GM23338 (cell line): ENCODE data around the gene CLCN6.

Experiments
- CREB1 ChIP-seq: fragments of 250-450 bp; sonication (Bioruptor Pico); IDR thresholded peaks from 2 replicates; pipeline ENCODE4 v1.5.0; 2020; ENCODE audit warnings: low read depth, mild to moderate bottlenecking, moderate library complexity
- EZH2 ChIP-seq: fragments of 200-600 bp; sonication (generic); IDR thresholded peaks from one replicate; pipeline ENCODE4 v1.8.0; 2017; ENCODE audit warnings: antibody characterized with exemption, mild to moderate bottlenecking, low read depth; ENCODE audit not compliant: unreplicated experiment
- POLR2AphosphoS5 ChIP-seq: IDR thresholded peaks from 2 replicates; pipeline ENCODE4 v1.6.1; 2016; ENCODE audit warnings: antibody characterized with exemption, low read depth
- TF ChIP-seq, protein P1 (sequence below), 2 experiments: fragments of 200-600 bp in 1 of 2; sonication (generic) in 1 of 2; conservative IDR thresholded peaks; 2 replicates each; pipeline versions ENCODE4 v1.5.1 to v1.6.1; 2016 to 2017; ENCODE audit warnings: antibody characterized with exemption in 2 of 2, low read depth in 2 of 2, mild to moderate bottlenecking in 2 of 2, moderate library complexity in 1 of 2
- TF ChIP-seq, protein P2 (sequence below): IDR thresholded peaks from 2 replicates; pipeline ENCODE4 v1.6.1; 2016; ENCODE audit warnings: antibody characterized with exemption
- TF ChIP-seq, protein P3 (sequence below): fragments of 250-450 bp; sonication (Bioruptor Pico); IDR thresholded peaks from 2 replicates; pipeline ENCODE4 v1.5.0; 2020; ENCODE audit warnings: mild to moderate bottlenecking, moderate library complexity

DNA sequence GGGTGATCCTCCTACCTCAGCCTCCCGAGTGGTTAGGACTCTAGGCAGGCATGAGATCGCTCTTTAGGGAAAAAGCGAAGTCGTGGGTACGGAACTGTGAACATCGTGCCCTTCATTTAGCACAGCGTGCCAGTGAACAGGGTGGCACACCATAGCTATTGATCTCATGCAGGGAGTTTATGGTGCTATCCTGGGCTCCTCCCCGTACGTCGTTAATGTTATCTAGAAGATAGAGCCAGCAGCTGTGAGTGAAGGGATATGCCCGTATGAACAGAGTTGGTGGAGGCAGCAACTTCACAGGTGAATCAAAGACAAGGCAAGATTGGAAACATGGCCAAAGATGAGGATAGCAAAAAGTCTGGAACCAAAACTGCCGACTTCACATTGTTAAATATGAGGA is 11.2 kb downstream of the CLCN6 start:
- TF ChIP-seq POLR2AphosphoS5 = no peak
- TF ChIP-seq, protein P1, sequence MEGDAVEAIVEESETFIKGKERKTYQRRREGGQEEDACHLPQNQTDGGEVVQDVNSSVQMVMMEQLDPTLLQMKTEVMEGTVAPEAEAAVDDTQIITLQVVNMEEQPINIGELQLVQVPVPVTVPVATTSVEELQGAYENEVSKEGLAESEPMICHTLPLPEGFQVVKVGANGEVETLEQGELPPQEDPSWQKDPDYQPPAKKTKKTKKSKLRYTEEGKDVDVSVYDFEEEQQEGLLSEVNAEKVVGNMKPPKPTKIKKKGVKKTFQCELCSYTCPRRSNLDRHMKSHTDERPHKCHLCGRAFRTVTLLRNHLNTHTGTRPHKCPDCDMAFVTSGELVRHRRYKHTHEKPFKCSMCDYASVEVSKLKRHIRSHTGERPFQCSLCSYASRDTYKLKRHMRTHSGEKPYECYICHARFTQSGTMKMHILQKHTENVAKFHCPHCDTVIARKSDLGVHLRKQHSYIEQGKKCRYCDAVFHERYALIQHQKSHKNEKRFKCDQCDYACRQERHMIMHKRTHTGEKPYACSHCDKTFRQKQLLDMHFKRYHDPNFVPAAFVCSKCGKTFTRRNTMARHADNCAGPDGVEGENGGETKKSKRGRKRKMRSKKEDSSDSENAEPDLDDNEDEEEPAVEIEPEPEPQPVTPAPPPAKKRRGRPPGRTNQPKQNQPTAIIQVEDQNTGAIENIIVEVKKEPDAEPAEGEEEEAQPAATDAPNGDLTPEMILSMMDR (conservative IDR thresholded peaks at IDR 0.05; ENCODE audit: low read depth in 2 of 2) = no peak
- TF ChIP-seq CREB1 = no peak
- no peak for TF ChIP-seq EZH2
- TF ChIP-seq, protein P2, sequence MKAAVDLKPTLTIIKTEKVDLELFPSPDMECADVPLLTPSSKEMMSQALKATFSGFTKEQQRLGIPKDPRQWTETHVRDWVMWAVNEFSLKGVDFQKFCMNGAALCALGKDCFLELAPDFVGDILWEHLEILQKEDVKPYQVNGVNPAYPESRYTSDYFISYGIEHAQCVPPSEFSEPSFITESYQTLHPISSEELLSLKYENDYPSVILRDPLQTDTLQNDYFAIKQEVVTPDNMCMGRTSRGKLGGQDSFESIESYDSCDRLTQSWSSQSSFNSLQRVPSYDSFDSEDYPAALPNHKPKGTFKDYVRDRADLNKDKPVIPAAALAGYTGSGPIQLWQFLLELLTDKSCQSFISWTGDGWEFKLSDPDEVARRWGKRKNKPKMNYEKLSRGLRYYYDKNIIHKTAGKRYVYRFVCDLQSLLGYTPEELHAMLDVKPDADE = no peak
- TF ChIP-seq, protein P3, sequence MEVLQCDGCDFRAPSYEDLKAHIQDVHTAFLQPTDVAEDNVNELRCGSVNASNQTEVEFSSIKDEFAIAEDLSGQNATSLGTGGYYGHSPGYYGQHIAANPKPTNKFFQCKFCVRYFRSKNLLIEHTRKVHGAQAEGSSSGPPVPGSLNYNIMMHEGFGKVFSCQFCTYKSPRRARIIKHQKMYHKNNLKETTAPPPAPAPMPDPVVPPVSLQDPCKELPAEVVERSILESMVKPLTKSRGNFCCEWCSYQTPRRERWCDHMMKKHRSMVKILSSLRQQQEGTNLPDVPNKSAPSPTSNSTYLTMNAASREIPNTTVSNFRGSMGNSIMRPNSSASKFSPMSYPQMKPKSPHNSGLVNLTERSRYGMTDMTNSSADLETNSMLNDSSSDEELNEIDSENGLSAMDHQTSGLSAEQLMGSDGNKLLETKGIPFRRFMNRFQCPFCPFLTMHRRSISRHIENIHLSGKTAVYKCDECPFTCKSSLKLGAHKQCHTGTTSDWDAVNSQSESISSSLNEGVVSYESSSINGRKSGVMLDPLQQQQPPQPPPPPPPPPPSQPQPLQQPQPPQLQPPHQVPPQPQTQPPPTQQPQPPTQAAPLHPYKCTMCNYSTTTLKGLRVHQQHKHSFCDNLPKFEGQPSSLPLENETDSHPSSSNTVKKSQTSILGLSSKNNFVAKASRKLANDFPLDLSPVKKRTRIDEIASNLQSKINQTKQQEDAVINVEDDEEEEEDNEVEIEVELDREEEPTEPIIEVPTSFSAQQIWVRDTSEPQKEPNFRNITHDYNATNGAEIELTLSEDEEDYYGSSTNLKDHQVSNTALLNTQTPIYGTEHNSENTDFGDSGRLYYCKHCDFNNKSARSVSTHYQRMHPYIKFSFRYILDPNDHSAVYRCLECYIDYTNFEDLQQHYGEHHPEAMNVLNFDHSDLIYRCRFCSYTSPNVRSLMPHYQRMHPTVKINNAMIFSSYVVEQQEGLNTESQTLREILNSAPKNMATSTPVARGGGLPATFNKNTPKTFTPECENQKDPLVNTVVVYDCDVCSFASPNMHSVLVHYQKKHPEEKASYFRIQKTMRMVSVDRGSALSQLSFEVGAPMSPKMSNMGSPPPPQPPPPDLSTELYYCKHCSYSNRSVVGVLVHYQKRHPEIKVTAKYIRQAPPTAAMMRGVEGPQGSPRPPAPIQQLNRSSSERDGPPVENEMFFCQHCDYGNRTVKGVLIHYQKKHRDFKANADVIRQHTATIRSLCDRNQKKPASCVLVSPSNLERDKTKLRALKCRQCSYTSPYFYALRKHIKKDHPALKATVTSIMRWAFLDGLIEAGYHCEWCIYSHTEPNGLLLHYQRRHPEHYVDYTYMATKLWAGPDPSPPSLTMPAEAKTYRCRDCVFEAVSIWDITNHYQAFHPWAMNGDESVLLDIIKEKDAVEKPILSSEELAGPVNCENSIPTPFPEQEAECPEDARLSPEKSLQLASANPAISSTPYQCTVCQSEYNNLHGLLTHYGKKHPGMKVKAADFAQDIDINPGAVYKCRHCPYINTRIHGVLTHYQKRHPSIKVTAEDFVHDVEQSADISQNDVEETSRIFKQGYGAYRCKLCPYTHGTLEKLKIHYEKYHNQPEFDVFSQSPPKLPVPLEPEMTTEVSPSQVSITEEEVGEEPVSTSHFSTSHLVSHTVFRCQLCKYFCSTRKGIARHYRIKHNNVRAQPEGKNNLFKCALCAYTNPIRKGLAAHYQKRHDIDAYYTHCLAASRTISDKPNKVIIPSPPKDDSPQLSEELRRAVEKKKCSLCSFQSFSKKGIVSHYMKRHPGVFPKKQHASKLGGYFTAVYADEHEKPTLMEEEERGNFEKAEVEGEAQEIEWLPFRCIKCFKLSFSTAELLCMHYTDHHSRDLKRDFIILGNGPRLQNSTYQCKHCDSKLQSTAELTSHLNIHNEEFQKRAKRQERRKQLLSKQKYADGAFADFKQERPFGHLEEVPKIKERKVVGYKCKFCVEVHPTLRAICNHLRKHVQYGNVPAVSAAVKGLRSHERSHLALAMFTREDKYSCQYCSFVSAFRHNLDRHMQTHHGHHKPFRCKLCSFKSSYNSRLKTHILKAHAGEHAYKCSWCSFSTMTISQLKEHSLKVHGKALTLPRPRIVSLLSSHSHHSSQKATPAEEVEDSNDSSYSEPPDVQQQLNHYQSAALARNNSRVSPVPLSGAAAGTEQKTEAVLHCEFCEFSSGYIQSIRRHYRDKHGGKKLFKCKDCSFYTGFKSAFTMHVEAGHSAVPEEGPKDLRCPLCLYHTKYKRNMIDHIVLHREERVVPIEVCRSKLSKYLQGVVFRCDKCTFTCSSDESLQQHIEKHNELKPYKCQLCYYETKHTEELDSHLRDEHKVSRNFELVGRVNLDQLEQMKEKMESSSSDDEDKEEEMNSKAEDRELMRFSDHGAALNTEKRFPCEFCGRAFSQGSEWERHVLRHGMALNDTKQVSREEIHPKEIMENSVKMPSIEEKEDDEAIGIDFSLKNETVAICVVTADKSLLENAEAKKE (CRISPR knock-in tag) = no peak
